ENCODE data around the gene LRP11. TPM values are rescaled to one million over a fixed set of nuclear protein-coding genes. Genes with fewer than 3 reads are reported as not detected.

The LRP11 gene
- total RNA-seq, 1 donor, result 97.2 TPM

DNA sequence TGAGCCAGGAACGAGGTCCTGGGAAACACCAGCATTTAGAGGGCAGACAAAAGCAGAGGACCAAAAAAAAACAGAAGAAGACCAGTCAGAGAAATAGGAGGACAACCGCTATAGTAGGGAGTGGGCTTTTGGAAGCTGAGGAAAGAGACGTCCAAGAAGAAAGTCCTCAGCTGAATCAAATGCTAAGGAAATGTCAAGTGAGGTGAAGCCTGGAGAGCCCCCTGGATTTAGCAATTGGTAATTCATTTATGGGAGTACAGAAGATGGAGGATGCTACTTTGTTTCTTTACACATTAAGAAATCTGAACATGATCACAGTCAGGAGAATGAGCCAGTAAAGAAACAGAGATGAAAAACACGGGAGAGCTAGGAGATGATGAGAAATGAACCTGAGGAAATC is 41.1 kb downstream of the LRP11 start:
- TF ChIP-seq, protein P1, sequence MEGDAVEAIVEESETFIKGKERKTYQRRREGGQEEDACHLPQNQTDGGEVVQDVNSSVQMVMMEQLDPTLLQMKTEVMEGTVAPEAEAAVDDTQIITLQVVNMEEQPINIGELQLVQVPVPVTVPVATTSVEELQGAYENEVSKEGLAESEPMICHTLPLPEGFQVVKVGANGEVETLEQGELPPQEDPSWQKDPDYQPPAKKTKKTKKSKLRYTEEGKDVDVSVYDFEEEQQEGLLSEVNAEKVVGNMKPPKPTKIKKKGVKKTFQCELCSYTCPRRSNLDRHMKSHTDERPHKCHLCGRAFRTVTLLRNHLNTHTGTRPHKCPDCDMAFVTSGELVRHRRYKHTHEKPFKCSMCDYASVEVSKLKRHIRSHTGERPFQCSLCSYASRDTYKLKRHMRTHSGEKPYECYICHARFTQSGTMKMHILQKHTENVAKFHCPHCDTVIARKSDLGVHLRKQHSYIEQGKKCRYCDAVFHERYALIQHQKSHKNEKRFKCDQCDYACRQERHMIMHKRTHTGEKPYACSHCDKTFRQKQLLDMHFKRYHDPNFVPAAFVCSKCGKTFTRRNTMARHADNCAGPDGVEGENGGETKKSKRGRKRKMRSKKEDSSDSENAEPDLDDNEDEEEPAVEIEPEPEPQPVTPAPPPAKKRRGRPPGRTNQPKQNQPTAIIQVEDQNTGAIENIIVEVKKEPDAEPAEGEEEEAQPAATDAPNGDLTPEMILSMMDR (IDR thresholded peaks at IDR 0.05; ENCODE audit: insufficient read depth, low read depth, low read length), result peak; percentile 21
- no peak for DNase-seq (ENCODE audit: low read depth)
- H3K4me3 ChIP-seq (ENCODE audit: low read depth, low read length), result no peak overlapping the region

- TF ChIP-seq, protein P1 (IDR thresholded peaks at IDR 0.05; ENCODE audit: insufficient read depth, low read depth, low read length), result no peak
- no peak overlapping the region for H3K4me3 ChIP-seq (ENCODE audit: low read depth, low read length)
- no peak for DNase-seq (ENCODE audit: low read depth)
Observed at GRCh38 chr6:149821492-149821891, 42.7 kb downstream of the LRP11 start.

DNA sequence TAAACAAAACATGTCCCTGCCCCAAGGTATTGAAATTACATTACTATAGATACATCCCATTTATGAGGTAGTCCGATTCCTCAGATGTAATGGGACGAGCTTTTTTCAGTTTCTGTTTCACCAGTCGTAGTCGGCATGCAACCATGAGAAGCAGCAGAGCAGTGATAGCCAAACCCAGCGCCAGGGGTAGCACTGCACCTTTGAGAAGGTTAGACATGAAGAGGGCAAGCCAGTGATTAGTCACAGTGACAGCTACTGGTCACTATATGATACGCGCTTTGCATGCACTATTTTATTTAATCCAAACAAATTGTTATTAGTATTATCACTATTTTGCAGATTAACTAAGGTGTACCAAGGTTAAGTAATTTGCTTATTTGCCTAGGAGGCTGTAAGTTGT is 43.7 kb downstream of the LRP11 start:
- TF ChIP-seq, protein P1 (IDR thresholded peaks at IDR 0.05; ENCODE audit: insufficient read depth, low read depth, low read length), result no peak
- no peak for DNase-seq (ENCODE audit: low read depth)
- H3K4me3 ChIP-seq (ENCODE audit: low read depth, low read length), result no peak overlapping the region

GRCh38 chr6:149815788-149816187 is 48.4 kb downstream of the LRP11 start:
- no peak overlapping the region for H3K4me3 ChIP-seq (ENCODE audit: low read depth, low read length)
- TF ChIP-seq, protein P1 (IDR thresholded peaks at IDR 0.05; ENCODE audit: insufficient read depth, low read depth, low read length), result no peak
- no peak for DNase-seq (ENCODE audit: low read depth)

DNA sequence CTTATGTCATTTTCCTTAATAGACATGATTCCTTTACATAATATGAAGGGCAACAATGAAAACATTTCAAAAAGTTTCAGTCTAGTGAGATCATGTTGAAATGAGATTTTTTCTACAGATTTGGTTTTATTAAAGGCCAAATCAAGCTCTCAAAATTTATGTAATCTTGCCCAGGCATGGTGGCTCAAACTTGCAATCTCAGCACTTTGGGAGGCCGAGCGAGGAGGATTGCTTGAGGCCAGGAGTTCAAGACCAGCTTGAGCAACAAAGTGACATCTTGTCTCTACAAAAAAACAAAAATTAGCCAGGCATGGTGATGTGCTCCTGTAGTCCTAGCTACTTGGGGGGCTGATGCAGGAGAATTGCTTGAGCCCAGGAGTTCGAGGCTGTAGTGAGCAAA is 50.8 kb downstream of the LRP11 start:
- no peak for DNase-seq (ENCODE audit: low read depth)
- H3K4me3 ChIP-seq (ENCODE audit: low read depth, low read length), result no peak overlapping the region
- TF ChIP-seq, protein P1 (IDR thresholded peaks at IDR 0.05; ENCODE audit: insufficient read depth, low read depth, low read length), result no peak

GRCh38 chr6:149809798-149810197 is 54.4 kb downstream of the LRP11 start:
- TF ChIP-seq, protein P1 (IDR thresholded peaks at IDR 0.05; ENCODE audit: insufficient read depth, low read depth, low read length), result no peak
- no peak overlapping the region for H3K4me3 ChIP-seq (ENCODE audit: low read depth, low read length)
- no peak for DNase-seq (ENCODE audit: low read depth)

- H3K4me3 ChIP-seq (ENCODE audit: low read depth, low read length), result no peak overlapping the region
- no peak for DNase-seq (ENCODE audit: low read depth)
- TF ChIP-seq, protein P1 (IDR thresholded peaks at IDR 0.05; ENCODE audit: insufficient read depth, low read depth, low read length), result no peak
Observed at GRCh38 chr6:149806127-149806526, 58.0 kb downstream of the LRP11 start.
